ENCODE results near the gene NID1.
"Not testable (repeated sequence)": the region's sequence is repeated elsewhere in the genome, so short reads cannot be mapped to it uniquely, and the experiment has no call there.

The NID1 gene

DNA sequence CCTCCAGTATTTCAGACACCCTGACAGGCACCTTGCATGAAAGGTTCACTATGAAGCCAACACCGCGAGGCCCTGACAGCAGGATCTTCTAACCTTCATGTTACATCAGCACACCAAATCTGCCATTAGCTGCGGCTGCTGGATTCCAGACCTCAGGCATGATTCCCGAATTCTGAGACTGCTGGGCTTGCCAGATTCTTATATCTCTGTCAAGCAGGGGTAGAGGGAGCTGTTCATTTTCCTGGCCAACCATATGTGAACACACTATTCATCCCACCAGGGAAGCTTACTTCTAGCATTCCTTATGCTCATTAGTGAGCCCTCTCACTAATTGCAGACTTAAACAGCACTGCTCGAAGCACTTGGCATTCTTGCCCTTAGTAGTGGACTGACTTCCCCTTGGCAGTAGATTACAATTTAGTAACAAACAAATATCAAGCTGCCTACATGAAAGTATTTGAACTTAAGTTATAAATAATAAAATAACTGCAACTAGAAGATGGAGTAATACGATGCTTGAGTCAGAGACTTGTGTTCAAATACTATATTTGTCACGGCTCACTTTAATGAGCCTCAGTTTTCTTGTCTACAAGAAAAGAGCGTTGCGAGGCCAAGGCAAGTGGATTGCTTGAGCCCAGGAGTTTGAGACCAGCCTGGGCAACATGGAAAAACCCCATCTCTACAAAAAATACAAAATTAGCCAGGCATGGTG lies 43.3 kb downstream of the NID1 start:
- DNase-seq, result no peak

- no peak for DNase-seq
These were observed 44.3 kb downstream of the NID1 start for GRCh38 chr1:236020359-236021219.

GRCh38 chr1:236018885-236019453 lies 45.9 kb downstream of the NID1 start:
- no peak for DNase-seq

- DNase-seq, result no peak
These were observed 48.0 kb downstream of the NID1 start for GRCh38 chr1:236016782-236017400.

- DNase-seq, result no peak
These were observed 48.8 kb downstream of the NID1 start for GRCh38 chr1:236016083-236016482.

DNA sequence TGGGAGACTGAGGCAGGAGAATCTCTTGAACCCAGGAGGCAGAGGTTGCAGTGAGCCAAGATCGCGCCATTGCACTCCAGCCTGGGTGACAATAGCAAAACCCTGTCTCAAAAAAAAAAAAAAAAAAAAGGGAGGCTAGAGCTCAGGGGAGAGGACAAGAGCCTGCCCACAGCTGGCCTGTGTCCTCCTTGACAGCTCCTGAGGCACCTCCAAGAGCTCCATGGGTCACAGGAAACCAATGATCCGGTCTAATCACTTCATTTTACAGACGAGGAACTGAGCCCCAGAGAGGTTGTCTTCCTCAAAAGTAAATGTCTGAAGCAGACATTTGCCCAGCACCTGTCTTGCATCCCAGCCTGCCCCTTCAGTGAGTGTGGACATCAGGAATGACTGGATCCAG lies 49.4 kb downstream of the NID1 start:
- no peak for DNase-seq

GRCh38 chr1:236013330-236013729 lies 51.6 kb downstream of the NID1 start:
- DNase-seq, result no peak

DNA sequence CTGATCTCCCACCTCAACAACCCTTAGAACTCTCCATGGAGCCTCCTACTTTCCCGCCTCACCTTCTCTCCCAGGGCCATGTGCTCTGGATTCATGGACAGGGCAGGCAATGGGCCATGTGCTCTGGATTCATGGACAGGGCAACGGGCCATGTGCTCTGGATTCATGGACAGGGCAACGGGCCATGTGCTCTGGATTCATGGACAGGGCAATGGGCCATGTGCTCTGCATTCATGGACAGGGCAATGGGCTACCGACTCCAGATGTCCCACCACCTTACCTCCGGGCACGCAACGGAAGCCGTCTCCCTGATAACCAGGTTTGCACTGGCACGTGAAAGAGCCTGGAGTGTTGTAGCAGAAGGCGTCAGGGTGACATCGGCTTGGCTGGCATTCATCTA lies 53.2 kb downstream of the NID1 start:
- DNase-seq, result no peak

DNA sequence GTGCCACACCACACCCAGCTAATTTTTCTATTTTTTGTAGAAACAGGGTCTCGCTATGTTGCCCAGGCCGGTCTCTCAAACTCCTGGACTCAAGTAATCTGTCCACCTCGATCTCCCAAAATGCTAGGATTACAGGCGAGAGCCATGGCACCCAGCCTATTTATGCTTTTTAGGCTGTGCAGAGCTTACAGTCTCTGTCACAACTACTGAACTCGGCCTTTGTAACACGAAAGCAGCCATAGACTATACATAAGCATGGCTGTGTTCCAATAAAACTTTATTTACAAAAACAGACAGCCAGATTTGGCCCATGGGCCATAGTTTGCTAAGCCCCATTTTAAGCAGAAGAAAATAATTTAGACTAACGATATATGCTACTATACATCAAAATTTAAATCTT lies 54.4 kb downstream of the NID1 start:
- DNase-seq, result no peak

- no peak for DNase-seq
These were observed 55.0 kb downstream of the NID1 start for GRCh38 chr1:236009857-236010256.

GRCh38 chr1:236009191-236009590 lies 55.7 kb downstream of the NID1 start:
- no peak for DNase-seq

GRCh38 chr1:236007781-236008180 lies 57.1 kb downstream of the NID1 start:
- no peak for DNase-seq

- not testable (repeated sequence) for DNase-seq
These were observed 61.8 kb downstream of the NID1 start for GRCh38 chr1:236003058-236003457.

- no peak for DNase-seq
These were observed 62.3 kb downstream of the NID1 start for GRCh38 chr1:236002572-236002971.

- DNase-seq, result no peak
These were observed 62.9 kb downstream of the NID1 start for GRCh38 chr1:236002025-236002390.

- DNase-seq, result no peak
These were observed 64.1 kb downstream of the NID1 start for GRCh38 chr1:236000781-236001180.

DNA sequence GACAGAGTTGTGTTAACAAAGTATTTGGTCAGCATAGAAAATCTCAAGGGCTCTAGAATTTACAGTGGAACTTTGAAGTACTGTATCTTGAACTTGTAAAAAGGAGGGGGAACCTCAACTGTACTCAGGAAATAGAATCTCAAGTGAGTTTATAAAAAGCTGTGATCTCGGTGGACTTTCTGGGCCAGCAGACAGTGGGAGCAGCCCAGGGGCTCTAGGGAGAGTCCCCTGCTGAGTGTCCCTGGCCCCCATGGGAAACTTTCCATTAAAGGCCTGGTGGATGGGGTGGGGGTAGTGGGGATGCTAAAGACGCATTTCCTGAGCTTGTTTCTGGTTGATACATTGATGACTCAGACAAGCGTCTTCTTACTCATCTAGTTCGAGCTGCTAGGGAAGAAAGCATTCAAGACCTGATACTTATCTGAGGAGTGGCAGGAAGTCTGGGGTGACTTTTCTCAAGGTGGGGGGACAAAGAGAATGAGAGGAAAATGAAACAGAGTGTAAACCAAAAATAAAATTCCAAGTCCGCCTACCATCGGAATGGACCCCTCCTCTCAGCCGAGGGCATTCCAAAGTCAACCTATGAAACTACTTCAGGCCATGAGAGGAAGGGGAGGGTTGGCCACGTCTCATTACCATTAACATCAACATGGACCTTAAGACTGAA lies 65.5 kb downstream of the NID1 start:
- DNase-seq, result peak; percentile 70

DNA sequence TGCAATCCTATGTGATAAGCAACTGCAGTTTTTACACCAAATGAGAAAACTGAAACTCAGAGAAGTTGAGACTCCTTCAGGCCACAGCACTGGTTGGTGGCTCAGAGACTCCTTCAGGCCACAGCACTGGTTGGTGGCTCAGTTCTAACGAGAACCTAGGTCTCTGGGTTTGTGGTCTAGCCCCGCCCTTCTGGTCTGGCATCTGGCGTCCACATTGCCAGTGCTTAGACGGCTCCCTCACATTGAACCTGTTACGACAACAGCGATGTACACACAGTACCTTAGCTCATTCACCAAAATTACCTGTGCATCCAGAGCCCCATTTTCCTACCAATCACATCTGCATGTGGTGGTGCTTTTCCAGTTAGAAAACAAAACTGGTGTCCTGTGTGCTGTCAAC lies 66.1 kb downstream of the NID1 start:
- DNase-seq, result peak; percentile 58

- DNase-seq, result no peak
These were observed 67.0 kb downstream of the NID1 start for GRCh38 chr1:235997931-235998330.

DNA sequence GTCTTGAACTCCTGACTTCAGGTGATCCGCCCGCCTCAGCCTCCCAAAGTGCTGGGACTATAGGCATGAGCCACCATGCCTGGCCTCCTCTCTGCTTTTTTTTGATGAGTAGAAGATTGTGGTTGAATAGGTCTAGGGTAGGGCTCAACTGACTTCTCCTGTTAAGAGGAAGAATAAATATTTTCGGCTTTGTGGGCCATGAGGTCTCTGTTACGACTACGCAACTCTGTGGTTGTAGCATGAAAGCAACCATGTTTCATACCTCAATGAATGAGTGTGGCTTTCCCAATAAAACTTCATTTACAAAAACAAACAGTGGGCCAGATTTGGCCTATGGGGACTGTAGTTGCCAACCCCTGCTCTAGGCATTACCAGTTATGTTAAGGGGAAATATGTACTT lies 67.8 kb downstream of the NID1 start:
- DNase-seq, result no peak

GRCh38 chr1:235996048-235996785 lies 68.7 kb downstream of the NID1 start:
- DNase-seq, result no peak

DNA sequence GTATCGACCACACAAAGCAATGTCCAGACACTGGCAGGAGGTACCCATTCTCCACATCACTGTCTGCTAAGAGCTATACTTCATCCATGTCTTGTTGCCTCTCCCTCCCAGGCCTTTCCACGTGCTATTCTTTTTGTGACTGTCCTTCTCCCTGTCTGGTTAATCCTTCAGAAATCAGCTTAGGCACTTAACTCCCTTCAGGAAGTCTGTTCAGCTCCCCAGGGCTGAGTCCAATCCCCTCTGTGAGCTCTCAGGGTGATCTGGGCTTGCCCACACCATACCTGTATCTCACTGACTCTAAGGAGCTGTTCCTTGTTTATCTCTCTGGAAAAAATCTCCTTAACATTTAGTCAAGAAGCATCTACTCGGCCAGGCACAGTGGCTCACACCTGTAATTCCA lies 69.4 kb downstream of the NID1 start:
- no peak for DNase-seq
